ENCODE data around the gene PPARA.

DNA sequence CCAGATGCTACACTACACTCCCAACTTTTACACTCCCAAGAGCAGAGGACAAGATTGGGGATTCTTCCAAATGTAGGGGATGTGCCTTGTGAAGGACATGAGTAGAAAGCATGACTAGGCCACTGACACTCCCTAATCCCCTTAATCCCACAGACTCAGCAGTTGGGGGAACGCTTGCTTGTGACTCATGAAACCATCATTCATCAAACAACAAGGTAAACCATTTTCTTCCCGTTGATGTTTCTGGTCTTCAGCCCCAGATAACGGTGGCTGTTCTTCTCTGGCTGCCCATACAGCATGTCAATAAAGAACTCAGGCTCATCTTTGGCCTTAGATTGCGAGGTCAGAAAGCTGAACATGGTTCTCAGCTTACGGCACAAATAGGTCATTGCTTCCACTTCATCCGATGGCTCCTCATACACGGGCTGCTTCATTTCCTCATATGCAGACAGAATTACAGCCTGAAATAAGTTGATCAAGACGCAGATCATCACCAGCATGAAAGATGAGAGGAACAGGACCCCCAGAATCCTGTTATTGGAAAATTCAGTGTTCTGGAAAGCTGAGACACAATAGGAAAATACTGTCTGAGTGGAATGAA, 106.1 kb downstream of the PPARA start:
- TF ChIP-seq, protein P1, sequence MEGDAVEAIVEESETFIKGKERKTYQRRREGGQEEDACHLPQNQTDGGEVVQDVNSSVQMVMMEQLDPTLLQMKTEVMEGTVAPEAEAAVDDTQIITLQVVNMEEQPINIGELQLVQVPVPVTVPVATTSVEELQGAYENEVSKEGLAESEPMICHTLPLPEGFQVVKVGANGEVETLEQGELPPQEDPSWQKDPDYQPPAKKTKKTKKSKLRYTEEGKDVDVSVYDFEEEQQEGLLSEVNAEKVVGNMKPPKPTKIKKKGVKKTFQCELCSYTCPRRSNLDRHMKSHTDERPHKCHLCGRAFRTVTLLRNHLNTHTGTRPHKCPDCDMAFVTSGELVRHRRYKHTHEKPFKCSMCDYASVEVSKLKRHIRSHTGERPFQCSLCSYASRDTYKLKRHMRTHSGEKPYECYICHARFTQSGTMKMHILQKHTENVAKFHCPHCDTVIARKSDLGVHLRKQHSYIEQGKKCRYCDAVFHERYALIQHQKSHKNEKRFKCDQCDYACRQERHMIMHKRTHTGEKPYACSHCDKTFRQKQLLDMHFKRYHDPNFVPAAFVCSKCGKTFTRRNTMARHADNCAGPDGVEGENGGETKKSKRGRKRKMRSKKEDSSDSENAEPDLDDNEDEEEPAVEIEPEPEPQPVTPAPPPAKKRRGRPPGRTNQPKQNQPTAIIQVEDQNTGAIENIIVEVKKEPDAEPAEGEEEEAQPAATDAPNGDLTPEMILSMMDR (IDR thresholded peaks at IDR 0.05; ENCODE audit: low read length): no peak
- TF ChIP-seq EZH2phosphoT487 (IDR thresholded peaks at IDR 0.05; ENCODE audit: low read length): no peak

All from MM.1S (cell line).